Measurements from ENCODE around the gene CD63. TPM values are rescaled to one million over a fixed set of nuclear protein-coding genes. Genes with fewer than 3 reads are reported as not detected.

CD63 gene
- total and polyA plus RNA-seq, 10 donors: 395 to 750 (median 568) TPM

- Histone ChIP-seq H3K4me1 (peaks cover 12 to 55% (median 28%) of the 10 kb centered on the region in 6 donors), H3K9me3 (no peaks in the 10 kb centered on the region), H3K36me3 (no peaks in the 10 kb centered on the region), H3K27ac (no peak overlapping the region), H3K27me3 (replicated peaks in 1 of 7) (peaks cover 0 to 28% (median 0%) of the 10 kb centered on the region in 7 donors), H3K4me3 (no peak overlapping the region)
- WGBS, 5 donors: 77 to 91% (median 83%) methylated on average over 9 of the region's 9 CpGs
- intact Hi-C loops (cut with DNase I; ENCODE audit: low total_unique reads): no loop called here
- DNase-seq: peak; percentile 37
- TF ChIP-seq POLR2A (IDR thresholded peaks at IDR 0.05) (no peak), CTCF (IDR thresholded peaks at IDR 0.05 in 8 of 11, conservative IDR thresholded peaks at IDR 0.05 in 3 of 11) (no peak)
Measured at GRCh38 chr12:55704824-55705718, 23.7 kb downstream of the CD63 start.

GRCh38 chr12:55703901-55704761 lies 24.7 kb downstream of the CD63 start:
- Histone ChIP-seq H3K4me1 (peaks cover 11 to 47% (median 26%) of the 10 kb centered on the region in 6 donors), H3K27ac (no peak overlapping the region), H3K36me3 (no peaks in the 10 kb centered on the region), H3K9me3 (no peaks in the 10 kb centered on the region), H3K4me3 (no peak overlapping the region), H3K27me3 (replicated peaks in 1 of 7) (peaks cover 0 to 23% (median 0%) of the 10 kb centered on the region in 7 donors)
- peak; percentile 20 for DNase-seq
- intact Hi-C loops (cut with DNase I; ENCODE audit: low total_unique reads): no loop called here
- TF ChIP-seq POLR2A (IDR thresholded peaks at IDR 0.05): no peak
- no peak for TF ChIP-seq POLR2AphosphoS5 (IDR thresholded peaks at IDR 0.05)
- TF ChIP-seq CTCF (IDR thresholded peaks at IDR 0.05 in 8 of 11, conservative IDR thresholded peaks at IDR 0.05 in 3 of 11): no peak
- WGBS, 5 donors: 69 to 85% (median 79%) methylated on average over 6 of the region's 6 CpGs

- H3K9me3 ChIP-seq: no peaks in the 10 kb centered on the region
- WGBS, 5 donors: 69 to 84% (median 73%) methylated on average over 2 of the region's 2 CpGs
- intact Hi-C loops (cut with DNase I; ENCODE audit: low total_unique reads): no loop called here
- DNase-seq: peak; percentile 18
- peaks cover 0 to 14% (median 0%) of the 10 kb centered on the region in 7 donors for H3K27me3 ChIP-seq (replicated peaks in 1 of 7)
- H3K36me3 ChIP-seq: no peaks in the 10 kb centered on the region
- H3K27ac ChIP-seq: no peak overlapping the region
- H3K4me3 ChIP-seq: no peak overlapping the region
- TF ChIP-seq POLR2A (IDR thresholded peaks at IDR 0.05) (no peak), CTCF (IDR thresholded peaks at IDR 0.05 in 8 of 11, conservative IDR thresholded peaks at IDR 0.05 in 3 of 11) (no peak), POLR2AphosphoS5 (IDR thresholded peaks at IDR 0.05) (no peak)
- peaks cover 2 to 39% (median 19%) of the 10 kb centered on the region in 6 donors for H3K4me1 ChIP-seq
Measured at GRCh38 chr12:55703288-55703687, 25.5 kb downstream of the CD63 start.

All from spleen (tissue), 11 donors.